DMS53 treated with DMSO at 0.1 percent for 48 hours (cell line): ENCODE results near the gene ZSWIM2.
"Not testable (repeated sequence)": the region's sequence is repeated elsewhere in the genome, so short reads cannot be mapped to it uniquely, and the experiment has no call there.

ENCODE experiments used
- DNase-seq: peaks from one replicate; lab custom pipeline; 2025; ENCODE audit not compliant: unreplicated experiment; lab: John Stamatoyannopoulos, UW

ZSWIM2 gene

GRCh38 chr2:186852508-186852907, 3.5 kb upstream of the ZSWIM2 start:
- no peak for DNase-seq

- DNase-seq = no peak
These were observed 6.6 kb downstream of the ZSWIM2 start for GRCh38 chr2:186842373-186842772.

GRCh38 chr2:186841940-186842339, 7.0 kb downstream of the ZSWIM2 start:
- no peak for DNase-seq

- no peak for DNase-seq
These were observed 13.3 kb downstream of the ZSWIM2 start for GRCh38 chr2:186835628-186836027.

- no peak for DNase-seq
These were observed 21.0 kb downstream of the ZSWIM2 start for GRCh38 chr2:186827862-186828492.

- DNase-seq = no peak
These were observed 21.6 kb downstream of the ZSWIM2 start for GRCh38 chr2:186827411-186827810.

- no peak for DNase-seq
These were observed 26.6 kb downstream of the ZSWIM2 start for GRCh38 chr2:186822323-186822722.

GRCh38 chr2:186820303-186820702, 28.7 kb downstream of the ZSWIM2 start:
- DNase-seq = no peak

GRCh38 chr2:186811760-186812159, 37.2 kb downstream of the ZSWIM2 start:
- DNase-seq = not testable (repeated sequence)

- DNase-seq = no peak
These were observed 42.4 kb downstream of the ZSWIM2 start for GRCh38 chr2:186806591-186806990.

GRCh38 chr2:186798604-186799003, 50.4 kb downstream of the ZSWIM2 start:
- not testable (repeated sequence) for DNase-seq

GRCh38 chr2:186784930-186785329, 64.0 kb downstream of the ZSWIM2 start:
- DNase-seq = no peak

GRCh38 chr2:186783254-186783653, 65.7 kb downstream of the ZSWIM2 start:
- DNase-seq = no peak

GRCh38 chr2:186780701-186781316, 68.2 kb downstream of the ZSWIM2 start:
- peak; percentile 30 for DNase-seq
